Measurements from ENCODE around the gene RNH1. TPM values are rescaled to one million over a fixed set of nuclear protein-coding genes. Genes with fewer than 3 reads are reported as not detected.

The RNH1 gene
- total RNA-seq, 1 experiment from 2014 or later, result 60.0 TPM

DNA sequence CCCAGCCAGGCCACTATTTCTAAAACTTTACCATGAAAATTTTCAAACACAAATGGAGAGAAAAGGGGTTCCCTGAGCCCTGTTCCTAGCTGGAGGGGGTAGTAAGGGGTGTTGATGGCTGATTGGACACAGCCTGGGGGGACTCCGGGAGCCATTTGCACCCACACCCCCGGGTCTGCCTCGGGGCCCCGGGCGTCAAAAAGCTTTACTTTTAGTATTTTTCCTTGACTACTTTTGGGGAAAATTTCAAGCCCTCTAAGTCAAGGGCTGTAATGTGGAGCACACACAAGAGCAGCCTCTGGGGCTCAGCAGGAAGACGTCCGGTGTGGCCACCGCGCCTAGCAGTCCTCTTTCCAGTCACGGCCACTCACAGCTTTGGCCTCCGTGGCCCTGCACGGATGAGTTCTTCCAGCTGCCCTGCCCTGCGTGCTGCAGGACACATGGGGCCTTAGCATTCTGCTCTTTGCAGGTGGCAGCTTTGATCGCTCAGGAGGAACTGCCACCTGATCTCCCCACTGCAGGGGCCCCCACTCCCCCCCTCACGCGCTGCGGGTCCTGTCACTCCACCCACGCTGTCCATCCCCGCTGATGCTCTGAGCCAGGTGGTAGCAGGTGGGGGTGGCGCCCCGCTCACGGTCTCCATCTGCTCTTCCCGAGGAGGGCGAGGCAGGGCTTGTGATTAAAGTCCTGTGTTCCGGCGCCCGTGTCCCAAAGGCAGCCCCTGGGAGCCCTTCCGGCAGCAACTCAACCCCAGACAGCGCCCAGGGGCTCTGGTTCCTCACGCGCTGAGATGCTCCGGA is 14.4 kb downstream of the RNH1 start:
- Mint-ChIP-seq H3K4me3 (no peak overlapping the region), H3K36me3 (ENCODE audit: insufficient read depth in 1 of 3, low read depth in 3 of 3) (peaks cover 20 to 48% (median 47%) of the 10 kb centered on the region in 3 experiments), H3K27ac (peak overlapping the region in 1 of 3 experiments; percentile 35; a peak in 1 of 7 replicates), H3K4me1 (no peaks in the 10 kb centered on the region), H3K9me3 (peaks cover 8% of the 10 kb centered on the region in 2 experiments), H3K27me3 (ENCODE audit: low read depth) (peaks cover 4% of the 10 kb centered on the region; the same call in 1 of the 2 replicates)
- no peak overlapping the region for H2BK5ac ChIP-seq (ENCODE audit: insufficient read length, low read length)
- H3K9me3 ChIP-seq (ENCODE audit: control insufficient read depth, low read depth, low read length), result no peaks in the 10 kb centered on the region
- no peak overlapping the region for H3K56ac ChIP-seq (ENCODE audit: insufficient read length, low read depth, low read length)
- no peak overlapping the region for H2AFZ ChIP-seq (ENCODE audit: low read length)
- no peak overlapping the region for H2BK20ac ChIP-seq (ENCODE audit: low read depth, low read length, poor library complexity, severe bottlenecking)
- no peak overlapping the region for H4K91ac ChIP-seq (ENCODE audit: insufficient read length, low read depth, low read length)
- no peak overlapping the region for H3K18ac ChIP-seq (ENCODE audit: insufficient read length, low read depth, low read length)
- TF ChIP-seq, protein P1, sequence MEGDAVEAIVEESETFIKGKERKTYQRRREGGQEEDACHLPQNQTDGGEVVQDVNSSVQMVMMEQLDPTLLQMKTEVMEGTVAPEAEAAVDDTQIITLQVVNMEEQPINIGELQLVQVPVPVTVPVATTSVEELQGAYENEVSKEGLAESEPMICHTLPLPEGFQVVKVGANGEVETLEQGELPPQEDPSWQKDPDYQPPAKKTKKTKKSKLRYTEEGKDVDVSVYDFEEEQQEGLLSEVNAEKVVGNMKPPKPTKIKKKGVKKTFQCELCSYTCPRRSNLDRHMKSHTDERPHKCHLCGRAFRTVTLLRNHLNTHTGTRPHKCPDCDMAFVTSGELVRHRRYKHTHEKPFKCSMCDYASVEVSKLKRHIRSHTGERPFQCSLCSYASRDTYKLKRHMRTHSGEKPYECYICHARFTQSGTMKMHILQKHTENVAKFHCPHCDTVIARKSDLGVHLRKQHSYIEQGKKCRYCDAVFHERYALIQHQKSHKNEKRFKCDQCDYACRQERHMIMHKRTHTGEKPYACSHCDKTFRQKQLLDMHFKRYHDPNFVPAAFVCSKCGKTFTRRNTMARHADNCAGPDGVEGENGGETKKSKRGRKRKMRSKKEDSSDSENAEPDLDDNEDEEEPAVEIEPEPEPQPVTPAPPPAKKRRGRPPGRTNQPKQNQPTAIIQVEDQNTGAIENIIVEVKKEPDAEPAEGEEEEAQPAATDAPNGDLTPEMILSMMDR (conservative IDR thresholded peaks at IDR 0.05), result no peak
- no peaks in the 10 kb centered on the region for H3K4me1 ChIP-seq (ENCODE audit: insufficient read depth, low read length)
- no peaks in the 10 kb centered on the region for H3K23me2 ChIP-seq (ENCODE audit: insufficient read length, low read depth, low read length, poor library complexity, severe bottlenecking)
- H3K23ac ChIP-seq (ENCODE audit: insufficient read length, low read depth, low read length), result no peak overlapping the region
- no peak overlapping the region for H3K27ac ChIP-seq (ENCODE audit: insufficient read length, low read depth, low read length)
- no peak overlapping the region for H3T11ph ChIP-seq (ENCODE audit: low read length)
- no peaks in the 10 kb centered on the region for H3K79me1 ChIP-seq (ENCODE audit: insufficient read depth, low read depth, low read length, poor library complexity, severe bottlenecking)
- no peak overlapping the region for H3K14ac ChIP-seq (ENCODE audit: insufficient read depth, low read length)
- H3K9ac ChIP-seq (ENCODE audit: extremely low read depth, insufficient read length, low read length), result no peak overlapping the region
- H2BK12ac ChIP-seq (ENCODE audit: insufficient read length, low read depth, low read length), result no peak overlapping the region
- H3K27me3 ChIP-seq (ENCODE audit: insufficient read depth, low read length), result no peaks in the 10 kb centered on the region
- no peak for DNase-seq
- no peak overlapping the region for H4K5ac ChIP-seq (ENCODE audit: insufficient read length, low read depth, low read length)
- H3K79me2 ChIP-seq (ENCODE audit: insufficient read depth, low read length), result no peaks in the 10 kb centered on the region
- H2AK5ac ChIP-seq (ENCODE audit: insufficient read length, low read length), result no peak overlapping the region
- H3K4ac ChIP-seq (ENCODE audit: low read depth, low read length), result no peak overlapping the region
- H2BK15ac ChIP-seq (ENCODE audit: low read depth, low read length), result no peak overlapping the region
- H4K8ac ChIP-seq (replicated peaks; ENCODE audit: insufficient read length, low read depth, low read length), result no peak overlapping the region
- H4K20me1 ChIP-seq (ENCODE audit: control insufficient read depth, insufficient read depth, insufficient read length), result no peaks in the 10 kb centered on the region
- H3K4me2 ChIP-seq (ENCODE audit: insufficient read depth, insufficient read length, low read length), result no peak overlapping the region
- no peak overlapping the region for H2BK120ac ChIP-seq (ENCODE audit: low read depth, low read length, poor library complexity, severe bottlenecking)
- WGBS (ENCODE audit: extremely low coverage, insufficient read length, low lambda C conversion rate), result no CpG with 5 or more reads among the region's 32 CpGs
